GM23338 (cell line): Measurements from ENCODE around the gene SMOC1. TPM values are rescaled to one million over a fixed set of nuclear protein-coding genes. Genes with fewer than 3 reads are reported as not detected.

ENCODE experiments used
- ATAC-seq: fragments of 200-7000 bp; cut with Tn5 transposase; 3 replicates; pipeline ENCODE4 v1.9.1; 2020
- DNase-seq: peaks from one replicate; pipeline ENCODE4 v3.0.0-alpha.2; 2015; ENCODE audit warnings: low spot score
- H2AFZ ChIP-seq: fragments of 200-600 bp; sonication (generic); 2 replicates; pipeline ENCODE4 v1.8.0; 2016; ENCODE audit warnings: antibody characterized with exemption, mild to moderate bottlenecking, moderate library complexity
- H3F3A ChIP-seq: fragments of 200-600 bp; sonication (generic); replicated peaks from 2 replicates; pipeline ENCODE4 v1.8.0; 2017; ENCODE audit warnings: antibody characterized with exemption, mixed run types, low read depth
- H3K27ac ChIP-seq: fragments of 200-600 bp; sonication (generic); 2 replicates; pipeline ENCODE4 v1.6.1; 2016; ENCODE audit warnings: low read depth
- H3K27me3 ChIP-seq: fragments of 200-600 bp; sonication (generic); 2 replicates; pipeline ENCODE4 v1.8.0; 2016; ENCODE audit warnings: mild to moderate bottlenecking, mixed run types, moderate library complexity; ENCODE audit not compliant: insufficient read depth
- H3K36me3 ChIP-seq: fragments of 200-600 bp; sonication (generic); 2 replicates; pipeline ENCODE4 v1.8.0; 2016; ENCODE audit warnings: mild to moderate bottlenecking; ENCODE audit not compliant: insufficient read depth
- H3K4me1 ChIP-seq: fragments of 200-600 bp; sonication (generic); 2 replicates; pipeline ENCODE4 v1.8.0; 2016; ENCODE audit warnings: mild to moderate bottlenecking, moderate library complexity; ENCODE audit not compliant: insufficient read depth
- H3K4me2 ChIP-seq: fragments of 200-600 bp; sonication (generic); 2 replicates; pipeline ENCODE4 v1.7.1; 2017; ENCODE audit warnings: mixed run types
- H3K4me3 ChIP-seq: fragments of 200-600 bp; sonication (generic); 2 replicates; pipeline ENCODE4 v1.6.1; 2016; ENCODE audit warnings: mixed run types
- H3K79me2 ChIP-seq: fragments of 200-600 bp; sonication (generic); replicated peaks from 2 replicates; pipeline ENCODE4 v1.8.0; 2017; ENCODE audit warnings: mild to moderate bottlenecking; ENCODE audit not compliant: insufficient read depth
- H3K9me2 ChIP-seq: fragments of 200-600 bp; sonication (generic); 2 replicates; pipeline ENCODE4 v1.8.0; 2017; ENCODE audit not compliant: insufficient read depth
- H4K20me1 ChIP-seq: fragments of 200-600 bp; sonication (generic); replicated peaks from 2 replicates; pipeline ENCODE4 v1.8.0; 2017; ENCODE audit warnings: mild to moderate bottlenecking; ENCODE audit not compliant: insufficient read depth
- H3K27ac Mint-ChIP-seq: 2 replicates; pipeline ENCODE4 v1.8.0; 2020; ENCODE audit warnings: inconsistent platforms, mild to moderate bottlenecking, moderate library complexity, mixed read lengths
- H3K27me3 Mint-ChIP-seq: 3 replicates; pipeline ENCODE4 v1.8.0; 2022; ENCODE audit warnings: low read depth, mild to moderate bottlenecking, moderate library complexity, mixed read lengths, inconsistent platforms; ENCODE audit not compliant: insufficient read depth, poor library complexity
- H3K36me3 Mint-ChIP-seq: 3 replicates; pipeline ENCODE4 v1.8.0; 2021; ENCODE audit warnings: low read depth, mild to moderate bottlenecking, inconsistent platforms, moderate library complexity, mixed read lengths
- H3K4me1 Mint-ChIP-seq: 3 replicates; pipeline ENCODE4 v1.8.0; 2020; ENCODE audit warnings: mild to moderate bottlenecking, inconsistent platforms, mixed read lengths
- H3K4me3 Mint-ChIP-seq: 3 replicates; pipeline ENCODE4 v1.8.0; 2021; ENCODE audit warnings: moderate library complexity, mild to moderate bottlenecking, inconsistent platforms, mixed read lengths
- H3K9me3 Mint-ChIP-seq: 3 replicates; pipeline ENCODE4 v1.8.0; 2020; ENCODE audit warnings: moderate library complexity, mild to moderate bottlenecking, inconsistent platforms, mixed read lengths
- CREB1 ChIP-seq: fragments of 250-450 bp; sonication (Bioruptor Pico); IDR thresholded peaks from 2 replicates; pipeline ENCODE4 v1.5.0; 2020; ENCODE audit warnings: low read depth, mild to moderate bottlenecking, moderate library complexity
- EZH2phosphoT487 ChIP-seq: fragments of 200-600 bp; sonication (generic); IDR thresholded peaks from one replicate; pipeline ENCODE4 v1.8.1; 2018; ENCODE audit warnings: antibody characterized with exemption; ENCODE audit not compliant: unreplicated experiment
- JUNB ChIP-seq: IDR thresholded peaks from one replicate; pipeline ENCODE4 v1.6.1; 2016; ENCODE audit warnings: antibody characterized with exemption; ENCODE audit not compliant: unreplicated experiment
- NANOG ChIP-seq: IDR thresholded peaks from 2 replicates; pipeline ENCODE4 v1.6.1; 2016; ENCODE audit warnings: antibody characterized with exemption, borderline replicate concordance
- POLR2AphosphoS5 ChIP-seq: IDR thresholded peaks from 2 replicates; pipeline ENCODE4 v1.6.1; 2016; ENCODE audit warnings: antibody characterized with exemption, low read depth
- STAT1 ChIP-seq: IDR thresholded peaks from one replicate; pipeline ENCODE4 v1.6.1; 2016; ENCODE audit warnings: antibody characterized with exemption; ENCODE audit not compliant: unreplicated experiment
- ZNF114 ChIP-seq: fragments of 250-450 bp; sonication (Bioruptor Pico); IDR thresholded peaks from 2 replicates; pipeline ENCODE4 v1.5.0; 2020; ENCODE audit warnings: mild to moderate bottlenecking, moderate library complexity
- ZNF331 ChIP-seq: fragments of 250-450 bp; sonication (Bioruptor Pico); IDR thresholded peaks from 2 replicates; pipeline ENCODE4 v1.5.0; 2020; ENCODE audit warnings: low read depth, mild to moderate bottlenecking, moderate library complexity
- polyA plus RNA-seq: library from polyadenylated mRNA; unstranded; fragments of >200 nt; fragmentation: Nextera tagmentation; extraction: Ambion mirVana; gene quantifications from 2 replicates; pipeline ENCODE4 v1.2.1, GENCODE V29; 2016
- total RNA-seq: library from RNA; depleted of rRNA; stranded (reverse); fragments of >200 nt; shearing (Covaris generic); gene quantifications from 2 replicates; pipeline ENCODE4 v1.2.3, GENCODE V29; 2014
- TF ChIP-seq, protein P1 (sequence below): IDR thresholded peaks from one replicate; pipeline ENCODE4 v1.6.1; 2018; ENCODE audit warnings: antibody characterized with exemption; ENCODE audit not compliant: unreplicated experiment
- TF ChIP-seq, protein P2 (sequence below), 2 experiments: fragments of 200-600 bp in 1 of 2; sonication (generic) in 1 of 2; conservative IDR thresholded peaks; 2 replicates each; pipeline versions ENCODE4 v1.5.1 to v1.6.1; 2016 to 2017; ENCODE audit warnings: antibody characterized with exemption in 2 of 2, low read depth in 2 of 2, mild to moderate bottlenecking in 2 of 2, moderate library complexity in 1 of 2
- TF ChIP-seq, protein P3 (sequence below): fragments of 250-450 bp; sonication (Bioruptor Pico); IDR thresholded peaks from 2 replicates; pipeline ENCODE4 v1.5.0; 2020; ENCODE audit warnings: mild to moderate bottlenecking, moderate library complexity

SMOC1 gene
- total and polyA plus RNA-seq, 2 experiments from 2014 or later: 0.79 to 1.6 TPM

DNA sequence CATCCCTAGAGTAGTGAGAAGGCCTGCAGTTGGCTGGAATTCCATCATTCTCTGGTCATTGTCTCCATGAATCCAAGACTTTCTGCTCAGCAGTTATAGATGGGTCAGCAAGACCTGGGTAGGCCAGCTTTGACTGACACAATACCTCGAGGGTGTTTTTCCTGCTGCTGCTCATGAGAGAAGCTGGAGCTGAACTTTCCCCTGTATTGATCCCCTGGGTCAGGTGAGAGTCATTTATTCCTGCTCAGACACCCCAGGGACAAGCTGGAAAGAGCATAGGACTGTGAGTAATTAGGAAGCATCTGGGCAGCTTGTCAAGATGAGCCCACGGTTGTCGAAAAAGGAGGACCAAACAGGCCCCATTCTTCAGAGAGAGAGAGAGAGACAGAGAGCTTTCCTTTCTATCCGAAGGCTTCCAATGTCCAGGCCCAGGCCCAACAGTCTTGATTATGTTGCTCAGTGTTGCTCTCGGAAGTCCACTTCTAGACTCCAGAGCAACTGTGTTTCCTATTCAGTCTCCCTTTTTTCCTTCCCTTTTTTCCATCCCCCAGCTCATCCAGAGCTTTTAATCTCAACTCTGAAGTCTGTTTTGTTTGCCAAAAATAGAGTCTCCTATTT, 178.4 kb downstream of the SMOC1 start:
- TF ChIP-seq CREB1: no peak
- TF ChIP-seq ZNF331: no peak
- TF ChIP-seq, protein P1, sequence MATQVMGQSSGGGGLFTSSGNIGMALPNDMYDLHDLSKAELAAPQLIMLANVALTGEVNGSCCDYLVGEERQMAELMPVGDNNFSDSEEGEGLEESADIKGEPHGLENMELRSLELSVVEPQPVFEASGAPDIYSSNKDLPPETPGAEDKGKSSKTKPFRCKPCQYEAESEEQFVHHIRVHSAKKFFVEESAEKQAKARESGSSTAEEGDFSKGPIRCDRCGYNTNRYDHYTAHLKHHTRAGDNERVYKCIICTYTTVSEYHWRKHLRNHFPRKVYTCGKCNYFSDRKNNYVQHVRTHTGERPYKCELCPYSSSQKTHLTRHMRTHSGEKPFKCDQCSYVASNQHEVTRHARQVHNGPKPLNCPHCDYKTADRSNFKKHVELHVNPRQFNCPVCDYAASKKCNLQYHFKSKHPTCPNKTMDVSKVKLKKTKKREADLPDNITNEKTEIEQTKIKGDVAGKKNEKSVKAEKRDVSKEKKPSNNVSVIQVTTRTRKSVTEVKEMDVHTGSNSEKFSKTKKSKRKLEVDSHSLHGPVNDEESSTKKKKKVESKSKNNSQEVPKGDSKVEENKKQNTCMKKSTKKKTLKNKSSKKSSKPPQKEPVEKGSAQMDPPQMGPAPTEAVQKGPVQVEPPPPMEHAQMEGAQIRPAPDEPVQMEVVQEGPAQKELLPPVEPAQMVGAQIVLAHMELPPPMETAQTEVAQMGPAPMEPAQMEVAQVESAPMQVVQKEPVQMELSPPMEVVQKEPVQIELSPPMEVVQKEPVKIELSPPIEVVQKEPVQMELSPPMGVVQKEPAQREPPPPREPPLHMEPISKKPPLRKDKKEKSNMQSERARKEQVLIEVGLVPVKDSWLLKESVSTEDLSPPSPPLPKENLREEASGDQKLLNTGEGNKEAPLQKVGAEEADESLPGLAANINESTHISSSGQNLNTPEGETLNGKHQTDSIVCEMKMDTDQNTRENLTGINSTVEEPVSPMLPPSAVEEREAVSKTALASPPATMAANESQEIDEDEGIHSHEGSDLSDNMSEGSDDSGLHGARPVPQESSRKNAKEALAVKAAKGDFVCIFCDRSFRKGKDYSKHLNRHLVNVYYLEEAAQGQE: no peak
- TF ChIP-seq JUNB: no peak
- TF ChIP-seq ZNF114 (CRISPR knock-in tag): no peak
- TF ChIP-seq POLR2AphosphoS5: no peak
- TF ChIP-seq NANOG: no peak
- TF ChIP-seq, protein P2, sequence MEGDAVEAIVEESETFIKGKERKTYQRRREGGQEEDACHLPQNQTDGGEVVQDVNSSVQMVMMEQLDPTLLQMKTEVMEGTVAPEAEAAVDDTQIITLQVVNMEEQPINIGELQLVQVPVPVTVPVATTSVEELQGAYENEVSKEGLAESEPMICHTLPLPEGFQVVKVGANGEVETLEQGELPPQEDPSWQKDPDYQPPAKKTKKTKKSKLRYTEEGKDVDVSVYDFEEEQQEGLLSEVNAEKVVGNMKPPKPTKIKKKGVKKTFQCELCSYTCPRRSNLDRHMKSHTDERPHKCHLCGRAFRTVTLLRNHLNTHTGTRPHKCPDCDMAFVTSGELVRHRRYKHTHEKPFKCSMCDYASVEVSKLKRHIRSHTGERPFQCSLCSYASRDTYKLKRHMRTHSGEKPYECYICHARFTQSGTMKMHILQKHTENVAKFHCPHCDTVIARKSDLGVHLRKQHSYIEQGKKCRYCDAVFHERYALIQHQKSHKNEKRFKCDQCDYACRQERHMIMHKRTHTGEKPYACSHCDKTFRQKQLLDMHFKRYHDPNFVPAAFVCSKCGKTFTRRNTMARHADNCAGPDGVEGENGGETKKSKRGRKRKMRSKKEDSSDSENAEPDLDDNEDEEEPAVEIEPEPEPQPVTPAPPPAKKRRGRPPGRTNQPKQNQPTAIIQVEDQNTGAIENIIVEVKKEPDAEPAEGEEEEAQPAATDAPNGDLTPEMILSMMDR (conservative IDR thresholded peaks at IDR 0.05; ENCODE audit: low read depth in 2 of 2): no peak
- TF ChIP-seq EZH2phosphoT487: no peak
- TF ChIP-seq, protein P3, sequence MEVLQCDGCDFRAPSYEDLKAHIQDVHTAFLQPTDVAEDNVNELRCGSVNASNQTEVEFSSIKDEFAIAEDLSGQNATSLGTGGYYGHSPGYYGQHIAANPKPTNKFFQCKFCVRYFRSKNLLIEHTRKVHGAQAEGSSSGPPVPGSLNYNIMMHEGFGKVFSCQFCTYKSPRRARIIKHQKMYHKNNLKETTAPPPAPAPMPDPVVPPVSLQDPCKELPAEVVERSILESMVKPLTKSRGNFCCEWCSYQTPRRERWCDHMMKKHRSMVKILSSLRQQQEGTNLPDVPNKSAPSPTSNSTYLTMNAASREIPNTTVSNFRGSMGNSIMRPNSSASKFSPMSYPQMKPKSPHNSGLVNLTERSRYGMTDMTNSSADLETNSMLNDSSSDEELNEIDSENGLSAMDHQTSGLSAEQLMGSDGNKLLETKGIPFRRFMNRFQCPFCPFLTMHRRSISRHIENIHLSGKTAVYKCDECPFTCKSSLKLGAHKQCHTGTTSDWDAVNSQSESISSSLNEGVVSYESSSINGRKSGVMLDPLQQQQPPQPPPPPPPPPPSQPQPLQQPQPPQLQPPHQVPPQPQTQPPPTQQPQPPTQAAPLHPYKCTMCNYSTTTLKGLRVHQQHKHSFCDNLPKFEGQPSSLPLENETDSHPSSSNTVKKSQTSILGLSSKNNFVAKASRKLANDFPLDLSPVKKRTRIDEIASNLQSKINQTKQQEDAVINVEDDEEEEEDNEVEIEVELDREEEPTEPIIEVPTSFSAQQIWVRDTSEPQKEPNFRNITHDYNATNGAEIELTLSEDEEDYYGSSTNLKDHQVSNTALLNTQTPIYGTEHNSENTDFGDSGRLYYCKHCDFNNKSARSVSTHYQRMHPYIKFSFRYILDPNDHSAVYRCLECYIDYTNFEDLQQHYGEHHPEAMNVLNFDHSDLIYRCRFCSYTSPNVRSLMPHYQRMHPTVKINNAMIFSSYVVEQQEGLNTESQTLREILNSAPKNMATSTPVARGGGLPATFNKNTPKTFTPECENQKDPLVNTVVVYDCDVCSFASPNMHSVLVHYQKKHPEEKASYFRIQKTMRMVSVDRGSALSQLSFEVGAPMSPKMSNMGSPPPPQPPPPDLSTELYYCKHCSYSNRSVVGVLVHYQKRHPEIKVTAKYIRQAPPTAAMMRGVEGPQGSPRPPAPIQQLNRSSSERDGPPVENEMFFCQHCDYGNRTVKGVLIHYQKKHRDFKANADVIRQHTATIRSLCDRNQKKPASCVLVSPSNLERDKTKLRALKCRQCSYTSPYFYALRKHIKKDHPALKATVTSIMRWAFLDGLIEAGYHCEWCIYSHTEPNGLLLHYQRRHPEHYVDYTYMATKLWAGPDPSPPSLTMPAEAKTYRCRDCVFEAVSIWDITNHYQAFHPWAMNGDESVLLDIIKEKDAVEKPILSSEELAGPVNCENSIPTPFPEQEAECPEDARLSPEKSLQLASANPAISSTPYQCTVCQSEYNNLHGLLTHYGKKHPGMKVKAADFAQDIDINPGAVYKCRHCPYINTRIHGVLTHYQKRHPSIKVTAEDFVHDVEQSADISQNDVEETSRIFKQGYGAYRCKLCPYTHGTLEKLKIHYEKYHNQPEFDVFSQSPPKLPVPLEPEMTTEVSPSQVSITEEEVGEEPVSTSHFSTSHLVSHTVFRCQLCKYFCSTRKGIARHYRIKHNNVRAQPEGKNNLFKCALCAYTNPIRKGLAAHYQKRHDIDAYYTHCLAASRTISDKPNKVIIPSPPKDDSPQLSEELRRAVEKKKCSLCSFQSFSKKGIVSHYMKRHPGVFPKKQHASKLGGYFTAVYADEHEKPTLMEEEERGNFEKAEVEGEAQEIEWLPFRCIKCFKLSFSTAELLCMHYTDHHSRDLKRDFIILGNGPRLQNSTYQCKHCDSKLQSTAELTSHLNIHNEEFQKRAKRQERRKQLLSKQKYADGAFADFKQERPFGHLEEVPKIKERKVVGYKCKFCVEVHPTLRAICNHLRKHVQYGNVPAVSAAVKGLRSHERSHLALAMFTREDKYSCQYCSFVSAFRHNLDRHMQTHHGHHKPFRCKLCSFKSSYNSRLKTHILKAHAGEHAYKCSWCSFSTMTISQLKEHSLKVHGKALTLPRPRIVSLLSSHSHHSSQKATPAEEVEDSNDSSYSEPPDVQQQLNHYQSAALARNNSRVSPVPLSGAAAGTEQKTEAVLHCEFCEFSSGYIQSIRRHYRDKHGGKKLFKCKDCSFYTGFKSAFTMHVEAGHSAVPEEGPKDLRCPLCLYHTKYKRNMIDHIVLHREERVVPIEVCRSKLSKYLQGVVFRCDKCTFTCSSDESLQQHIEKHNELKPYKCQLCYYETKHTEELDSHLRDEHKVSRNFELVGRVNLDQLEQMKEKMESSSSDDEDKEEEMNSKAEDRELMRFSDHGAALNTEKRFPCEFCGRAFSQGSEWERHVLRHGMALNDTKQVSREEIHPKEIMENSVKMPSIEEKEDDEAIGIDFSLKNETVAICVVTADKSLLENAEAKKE (CRISPR knock-in tag): no peak
- no peak for TF ChIP-seq STAT1
- no peaks in the 10 kb centered on the region for H3F3A ChIP-seq
- H3K27me3 ChIP-seq: no peaks in the 10 kb centered on the region
- Mint-ChIP-seq H3K9me3 (no peaks in the 10 kb centered on the region), H3K4me1 (peaks cover 14% of the 10 kb centered on the region), H3K27me3 (peaks cover 2% of the 10 kb centered on the region), H3K36me3 (no peaks in the 10 kb centered on the region), H3K4me3 (no peak overlapping the region), H3K27ac (no peak overlapping the region)
- peaks cover 22% of the 10 kb centered on the region for H3K4me1 ChIP-seq
- H3K36me3 ChIP-seq: no peaks in the 10 kb centered on the region
- H3K4me3 ChIP-seq: no peak overlapping the region
- DNase-seq (no peak), ATAC-seq (no peak)
- H2AFZ ChIP-seq: no peak overlapping the region
- 0 out of 2 replicates have a peak, but pooled peaks cover 12% of the 10 kb centered on the region for H3K9me2 ChIP-seq
- no peaks in the 10 kb centered on the region for H4K20me1 ChIP-seq
- no peak overlapping the region for H3K27ac ChIP-seq
- no peak overlapping the region for H3K4me2 ChIP-seq
- no peaks in the 10 kb centered on the region for H3K79me2 ChIP-seq
